GM12878 (cell line): ENCODE data around the gene TMEM135. TPM values are rescaled to one million over a fixed set of nuclear protein-coding genes. Genes with fewer than 3 reads are reported as not detected.

Source experiments
- ATAC-seq: fragments of 200-7000 bp; cut with Tn5 transposase; 3 replicates; pipeline ENCODE4 v1.9.1; 2020; ENCODE audit warnings: mild to moderate bottlenecking, moderate library complexity
- BruUV-seq: library from RNA; stranded (reverse); fragments of 400-500 nt; replicated peaks from 2 replicates; lab custom pipeline; 2021; lab: Mats Ljungman, UMichigan
- CTCF ChIA-PET: fragments of 300-600 bp; sonication (Branson Sonifier 250); formaldehyde crosslinking; extraction: SDS; loops from one replicate; lab custom pipeline; 2021; ENCODE audit warnings: inconsistent platforms; lab: Yijun Ruan, JAX
- POLR2A ChIA-PET: fragments of 350-600 bp; formaldehyde crosslinking; extraction: SDS; loops from one replicate; lab custom pipeline; 2021; ENCODE audit warnings: inconsistent platforms; lab: Charles Lee
- RAD21 ChIA-PET: fragments of 300-600 bp; sonication (Branson Sonifier 250); formaldehyde crosslinking; loops from one replicate; lab custom pipeline; 2023; ENCODE audit warnings: antibody characterized with exemption; ENCODE audit not compliant: unreplicated experiment; lab: Charles Lee
- SMC1A ChIA-PET: fragments of 300-600 bp; sonication (Branson Sonifier 250); formaldehyde crosslinking; loops from one replicate; lab custom pipeline; 2023; ENCODE audit not compliant: unreplicated experiment, uncharacterized antibody; lab: Charles Lee
- DNase-seq: peaks from one replicate; pipeline ENCODE4 v3.0.0-alpha.2; 2011; ENCODE audit warnings: low read depth, low spot score
- FAIRE-seq: peaks from 3 replicates; lab custom pipeline; 2011; peaks lifted over from hg19 to GRCh38; lab: Jason Lieb, UNC
- H2AFZ ChIP-seq: 2 replicates; pipeline ENCODE4 v1.6.0; 2011; ENCODE audit warnings: low read depth, low read length, control low read depth; ENCODE audit not compliant: control insufficient read depth
- H3K27ac ChIP-seq: 2 replicates; pipeline ENCODE4 v1.5.1; 2011; ENCODE audit warnings: control low read depth; ENCODE audit not compliant: control insufficient read depth, insufficient read depth
- H3K27me3 ChIP-seq, 2 experiments: replicated peaks in 1 of 2; 2 replicates each; pipeline versions ENCODE4 v1.6.0 to v1.6.1; 2011; ENCODE audit warnings: low read length in 1 of 2; ENCODE audit not compliant: control insufficient read depth in 2 of 2, insufficient read depth in 2 of 2
- H3K36me3 ChIP-seq, 2 experiments: 2 replicates each; pipeline ENCODE4 v1.5.1; 2011; ENCODE audit warnings: low read length in 1 of 2; ENCODE audit not compliant: control insufficient read depth in 2 of 2, insufficient read depth in 2 of 2
- H3K4me1 ChIP-seq: 2 replicates; pipeline ENCODE4 v1.6.1; 2011; ENCODE audit warnings: mild to moderate bottlenecking, low read length, moderate library complexity, mixed read lengths; ENCODE audit not compliant: control insufficient read depth, insufficient read depth
- H3K4me2 ChIP-seq: 2 replicates; pipeline ENCODE4 v1.6.0; 2011; ENCODE audit warnings: control low read depth; ENCODE audit not compliant: control insufficient read depth, insufficient read depth
- H3K4me3 ChIP-seq: fragments of 200-600 bp; sonication (generic); 2 replicates; pipeline ENCODE4 v1.5.1; 2016
- H3K79me2 ChIP-seq: 2 replicates; pipeline ENCODE4 v1.6.0; 2011; ENCODE audit warnings: low read length; ENCODE audit not compliant: control insufficient read depth, insufficient read depth
- H3K9ac ChIP-seq: 2 replicates; pipeline ENCODE4 v1.8.0; 2011; ENCODE audit warnings: low read length, control low read depth, mixed read lengths; ENCODE audit not compliant: control insufficient read depth, insufficient read depth
- H3K9me3 ChIP-seq: replicated peaks from 3 replicates; pipeline ENCODE4 v1.5.1; 2011; ENCODE audit warnings: mild to moderate bottlenecking, low read length; ENCODE audit not compliant: control insufficient read depth, insufficient read depth
- H4K20me1 ChIP-seq: 2 replicates; pipeline ENCODE4 v1.6.0; 2011; ENCODE audit not compliant: control insufficient read depth, insufficient read depth
- ASH2L ChIP-seq: fragments of 300-600, 200-600 bp; sonication (generic); IDR thresholded peaks from 2 replicates; pipeline ENCODE4 v1.6.1; 2017; ENCODE audit warnings: low read depth, mild to moderate bottlenecking, borderline replicate concordance
- CREM ChIP-seq: IDR thresholded peaks from 2 replicates; pipeline ENCODE4 v1.6.1; 2014; ENCODE audit warnings: antibody characterized with exemption, low read depth
- MXI1 ChIP-seq: fragments of 150-350 bp; IDR thresholded peaks from 2 replicates; pipeline ENCODE4 v1.6.1; 2011; ENCODE audit warnings: low read depth, mild to moderate bottlenecking, inconsistent platforms, low read length, improper control_type of control experiment
- NFYA ChIP-seq: IDR thresholded peaks from 2 replicates; pipeline ENCODE4 v1.6.1; 2011; ENCODE audit warnings: low read depth, mild to moderate bottlenecking, low read length, improper control_type of control experiment, borderline replicate concordance
- RB1 ChIP-seq: fragments of 450-650 bp; formaldehyde crosslinking; IDR thresholded peaks from 2 replicates; pipeline ENCODE4 v1.6.1; 2017; ENCODE audit warnings: mild to moderate bottlenecking, borderline replicate concordance
- RBBP5 ChIP-seq: fragments of 200-600 bp; sonication (generic); conservative IDR thresholded peaks from 2 replicates; pipeline ENCODE4 v1.6.1; 2016
- RFX5 ChIP-seq: IDR thresholded peaks from 2 replicates; pipeline ENCODE4 v1.6.1; 2011; ENCODE audit warnings: low read depth, low read length, improper control_type of control experiment
- SMAD5 ChIP-seq: IDR thresholded peaks from 2 replicates; pipeline ENCODE4 v1.6.1; 2016; ENCODE audit warnings: antibody characterized with exemption, low read depth
- SP1 ChIP-seq: IDR thresholded peaks from one replicate; pipeline ENCODE4 v1.6.1; 2011; ENCODE audit warnings: low read depth, low read length
- SREBF2 ChIP-seq: IDR thresholded peaks from 2 replicates; pipeline ENCODE4 v1.6.1; 2012; ENCODE audit warnings: mild to moderate bottlenecking, low read length
- STAT3 ChIP-seq: IDR thresholded peaks from 2 replicates; pipeline ENCODE4 v1.6.1; 2011; ENCODE audit warnings: low read depth, low read length, improper control_type of control experiment
- YY1 ChIP-seq: IDR thresholded peaks from 2 replicates; pipeline ENCODE4 v1.6.1; 2011; ENCODE audit warnings: low read depth, mild to moderate bottlenecking, low read length
- ZNF274 ChIP-seq: IDR thresholded peaks from one replicate; pipeline ENCODE4 v1.8.0; 2011; ENCODE audit not compliant: insufficient read length, insufficient read depth
- ZNF622 ChIP-seq: fragments of 450-650 bp; IDR thresholded peaks from 2 replicates; pipeline ENCODE4 v1.6.1; 2017; ENCODE audit warnings: mild to moderate bottlenecking, inconsistent platforms
- WGBS: methylation state at CpG from one replicate; pipeline ENCODE4 v1.1.6; 2016; ENCODE audit warnings: low lambda C conversion rate; ENCODE audit not compliant: insufficient replicate concordance, insufficient coverage; ENCODE audit errors: missing lambda C conversion rate; 5-methylcytosine and 5-hydroxymethylcytosine counted together
- in situ Hi-C: fragments of 300-500 bp; cut with MboI; formaldehyde crosslinking; loops from 9 replicates; pipeline ENCODE4 v1.14.3; 2018; ENCODE audit warnings: mixed read lengths
- intact Hi-C: fragments of 100-400 bp; cut with micrococcal nuclease; formaldehyde crosslinking; loops from one replicate; pipeline ENCODE4 v1.14.2; 2022; ENCODE audit not compliant: unreplicated experiment
- polyA plus RNA-seq, 11 experiments: library from polyadenylated mRNA; depleted of rRNA in 4 of 11; unstranded in 6 of 11; stranded (reverse) in 5 of 11; fragments of >200 nt; fragmentation: Nextera tagmentation in 4 of 11; fragmentation: Illumina TruSeq in 1 of 11; extraction: Ambion mirVana in 4 of 11; extraction: Trizol in 1 of 11; gene quantifications; 1 replicate in 1 of 11; 2 replicates in 10 of 11; pipeline versions ENCODE4 v1.2.1 to v1.2.3, GENCODE V29; 2011 to 2016; ENCODE audit warnings: inconsistent platforms in 2 of 11, missing spikeins in 2 of 11, low read depth in 1 of 11
- total RNA-seq, 4 experiments: library from RNA; depleted of rRNA in 3 of 4; stranded (reverse); fragments of >200 nt in 3 of 4; fragmentation: Illumina TruSeq in 1 of 4; extraction: Trizol in 1 of 4; gene quantifications; 2 replicates each; pipeline versions ENCODE4 v1.2.1 to v1.2.3, GENCODE V29; 2013 to 2021
- TF ChIP-seq, protein P1 (sequence below): IDR thresholded peaks from 2 replicates; pipeline ENCODE4 v1.6.1; 2011; ENCODE audit warnings: low read depth, mild to moderate bottlenecking, low read length, moderate library complexity, borderline replicate concordance; ENCODE audit errors: extremely low read depth
- TF ChIP-seq, protein P2 (sequence below): fragments of 450-650 bp; IDR thresholded peaks from 2 replicates; pipeline ENCODE4 v1.6.1; 2018; ENCODE audit warnings: mild to moderate bottlenecking, low read depth, moderate library complexity; ENCODE audit not compliant: partially characterized antibody

The TMEM135 gene
- total and polyA plus RNA-seq, 10 of the 15 experiments (the other 5 are each of a cell fraction or from before 2014, with no cell fraction given): 7.2 to 117 (median 12.9) TPM

DNA sequence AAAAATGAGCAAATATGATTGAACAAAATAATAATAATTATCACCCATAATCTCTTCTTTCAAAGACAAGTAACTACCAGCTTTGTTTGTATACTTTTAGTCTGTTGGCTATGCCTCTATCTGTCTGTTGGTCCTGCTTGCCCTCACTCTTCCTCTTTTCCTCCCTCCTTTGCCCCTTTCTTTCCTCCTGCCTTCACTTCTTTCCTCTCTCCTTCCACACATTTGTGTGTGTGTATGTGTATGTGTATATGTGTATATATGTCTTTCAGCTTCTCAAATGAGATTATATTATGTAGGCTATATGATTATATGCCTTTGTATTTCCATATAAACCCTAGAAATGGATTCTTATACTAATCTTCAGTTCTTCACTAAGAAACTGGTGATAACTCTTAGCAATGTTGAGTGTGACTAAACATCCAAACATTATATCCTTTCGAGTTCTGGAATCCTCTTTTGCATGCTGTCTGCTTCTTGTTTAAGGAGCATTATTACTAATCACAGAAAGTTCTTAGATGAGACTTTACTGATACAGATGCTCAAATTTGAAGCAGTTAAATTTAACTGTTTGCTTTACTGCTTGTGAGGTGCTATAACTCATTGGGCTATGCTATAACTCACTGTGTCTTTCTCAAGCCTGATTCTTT is 219.1 kb downstream of the TMEM135 start:
- SMC1A ChIA-PET: no interaction called here
- Histone ChIP-seq H3K79me2 (no peaks in the 10 kb centered on the region), H2AFZ (no peak overlapping the region), H3K4me2 (no peak overlapping the region), H3K9me3 (no peaks in the 10 kb centered on the region), H3K4me1 (no peaks in the 10 kb centered on the region), H3K27ac (no peak overlapping the region), H3K4me3 (no peak overlapping the region), H3K9ac (no peak overlapping the region), H4K20me1 (no peaks in the 10 kb centered on the region), H3K36me3 (no peaks in the 10 kb centered on the region), H3K27me3 (no peaks in the 10 kb centered on the region)
- TF ChIP-seq STAT3: no peak
- no peak for TF ChIP-seq SP1
- no peak for TF ChIP-seq CREM
- TF ChIP-seq ZNF274: no peak
- TF ChIP-seq RFX5: no peak
- no peak for TF ChIP-seq NFYA
- no peak for TF ChIP-seq ASH2L
- TF ChIP-seq, protein P1, sequence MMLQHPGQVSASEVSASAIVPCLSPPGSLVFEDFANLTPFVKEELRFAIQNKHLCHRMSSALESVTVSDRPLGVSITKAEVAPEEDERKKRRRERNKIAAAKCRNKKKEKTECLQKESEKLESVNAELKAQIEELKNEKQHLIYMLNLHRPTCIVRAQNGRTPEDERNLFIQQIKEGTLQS: no peak
- TF ChIP-seq RBBP5: no peak
- TF ChIP-seq ZNF622: no peak
- no peak for TF ChIP-seq MXI1
- no peak for TF ChIP-seq SREBF2
- TF ChIP-seq RB1: no peak
- TF ChIP-seq, protein P2, sequence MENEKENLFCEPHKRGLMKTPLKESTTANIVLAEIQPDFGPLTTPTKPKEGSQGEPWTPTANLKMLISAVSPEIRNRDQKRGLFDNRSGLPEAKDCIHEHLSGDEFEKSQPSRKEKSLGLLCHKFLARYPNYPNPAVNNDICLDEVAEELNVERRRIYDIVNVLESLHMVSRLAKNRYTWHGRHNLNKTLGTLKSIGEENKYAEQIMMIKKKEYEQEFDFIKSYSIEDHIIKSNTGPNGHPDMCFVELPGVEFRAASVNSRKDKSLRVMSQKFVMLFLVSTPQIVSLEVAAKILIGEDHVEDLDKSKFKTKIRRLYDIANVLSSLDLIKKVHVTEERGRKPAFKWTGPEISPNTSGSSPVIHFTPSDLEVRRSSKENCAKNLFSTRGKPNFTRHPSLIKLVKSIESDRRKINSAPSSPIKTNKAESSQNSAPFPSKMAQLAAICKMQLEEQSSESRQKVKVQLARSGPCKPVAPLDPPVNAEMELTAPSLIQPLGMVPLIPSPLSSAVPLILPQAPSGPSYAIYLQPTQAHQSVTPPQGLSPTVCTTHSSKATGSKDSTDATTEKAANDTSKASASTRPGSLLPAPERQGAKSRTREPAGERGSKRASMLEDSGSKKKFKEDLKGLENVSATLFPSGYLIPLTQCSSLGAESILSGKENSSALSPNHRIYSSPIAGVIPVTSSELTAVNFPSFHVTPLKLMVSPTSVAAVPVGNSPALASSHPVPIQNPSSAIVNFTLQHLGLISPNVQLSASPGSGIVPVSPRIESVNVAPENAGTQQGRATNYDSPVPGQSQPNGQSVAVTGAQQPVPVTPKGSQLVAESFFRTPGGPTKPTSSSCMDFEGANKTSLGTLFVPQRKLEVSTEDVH: no peak
- no peak for TF ChIP-seq SMAD5
- TF ChIP-seq YY1: no peak
- in situ Hi-C loops (no loop called here), intact Hi-C loops (no loop called here)
- RAD21 ChIA-PET: no interaction called here
- FAIRE-seq (no peak), DNase-seq (no peak), ATAC-seq (no peak)
- no TSS peak for BruUV-seq
- POLR2A ChIA-PET: no interaction called here
- 100% methylated on average over 1 of the region's 1 CpG for WGBS
- CTCF ChIA-PET: no interaction called here
